Measurements from ENCODE around the gene SERPINA4. TPM values are rescaled to one million over a fixed set of nuclear protein-coding genes. Genes with fewer than 3 reads are reported as not detected.

Gene SERPINA4
- total RNA-seq, 6 donors from 2014 or later: 0.13 TPM; not detected in 5

DNA sequence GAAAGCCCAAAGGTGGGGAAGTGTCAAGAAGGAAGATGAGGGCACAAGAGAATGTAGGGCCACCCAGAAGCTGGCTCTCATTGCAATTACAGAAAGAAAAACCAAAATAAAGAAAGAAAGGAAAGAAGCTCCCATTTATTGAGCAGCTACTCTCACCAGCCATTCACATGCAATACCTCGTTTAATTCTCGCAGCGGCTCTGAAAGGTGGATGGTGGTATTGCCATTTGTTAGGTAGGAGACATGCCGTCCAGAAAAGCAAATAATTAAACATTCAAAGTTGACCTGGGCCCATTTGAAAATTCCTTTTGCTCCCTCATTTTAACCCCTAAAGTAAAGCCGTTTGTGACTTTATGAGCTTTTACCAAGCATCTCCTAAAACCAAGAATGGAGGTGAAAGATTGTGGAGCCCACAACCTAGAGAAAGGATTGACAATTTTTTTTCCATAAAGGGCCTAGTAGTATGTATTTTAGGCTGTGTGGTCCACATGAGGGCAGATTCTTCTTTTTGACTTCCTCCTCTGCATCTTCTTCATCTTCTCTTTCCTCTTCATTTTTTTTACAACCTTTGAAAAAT is 56.2 kb downstream of the SERPINA4 start:
- no peaks in the 10 kb centered on the region for H3K27me3 ChIP-seq
- TF ChIP-seq EP300 (IDR thresholded peaks at IDR 0.05) (no peak), POLR2AphosphoS5 (IDR thresholded peaks at IDR 0.05) (no peak), POLR2A (IDR thresholded peaks at IDR 0.05) (no peak)
- TF ChIP-seq, protein P1, sequence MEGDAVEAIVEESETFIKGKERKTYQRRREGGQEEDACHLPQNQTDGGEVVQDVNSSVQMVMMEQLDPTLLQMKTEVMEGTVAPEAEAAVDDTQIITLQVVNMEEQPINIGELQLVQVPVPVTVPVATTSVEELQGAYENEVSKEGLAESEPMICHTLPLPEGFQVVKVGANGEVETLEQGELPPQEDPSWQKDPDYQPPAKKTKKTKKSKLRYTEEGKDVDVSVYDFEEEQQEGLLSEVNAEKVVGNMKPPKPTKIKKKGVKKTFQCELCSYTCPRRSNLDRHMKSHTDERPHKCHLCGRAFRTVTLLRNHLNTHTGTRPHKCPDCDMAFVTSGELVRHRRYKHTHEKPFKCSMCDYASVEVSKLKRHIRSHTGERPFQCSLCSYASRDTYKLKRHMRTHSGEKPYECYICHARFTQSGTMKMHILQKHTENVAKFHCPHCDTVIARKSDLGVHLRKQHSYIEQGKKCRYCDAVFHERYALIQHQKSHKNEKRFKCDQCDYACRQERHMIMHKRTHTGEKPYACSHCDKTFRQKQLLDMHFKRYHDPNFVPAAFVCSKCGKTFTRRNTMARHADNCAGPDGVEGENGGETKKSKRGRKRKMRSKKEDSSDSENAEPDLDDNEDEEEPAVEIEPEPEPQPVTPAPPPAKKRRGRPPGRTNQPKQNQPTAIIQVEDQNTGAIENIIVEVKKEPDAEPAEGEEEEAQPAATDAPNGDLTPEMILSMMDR (IDR thresholded peaks at IDR 0.05): no peak
- peaks cover 0 to 26% (median 20%) of the 10 kb centered on the region in 4 donors for H3K9me3 ChIP-seq
- no peak overlapping the region for H3K4me3 ChIP-seq
- no peak overlapping the region for H3K27ac ChIP-seq
- no peaks in the 10 kb centered on the region for H3K4me1 ChIP-seq
- WGBS, 2 donors: 81 to 82% methylated on average over 5 of the region's 5 CpGs
- ATAC-seq (ENCODE audit: low FRiP score in 2 of 2) (no peak), DNase-seq (no peak)
- H3K36me3 ChIP-seq: no peaks in the 10 kb centered on the region

DNA sequence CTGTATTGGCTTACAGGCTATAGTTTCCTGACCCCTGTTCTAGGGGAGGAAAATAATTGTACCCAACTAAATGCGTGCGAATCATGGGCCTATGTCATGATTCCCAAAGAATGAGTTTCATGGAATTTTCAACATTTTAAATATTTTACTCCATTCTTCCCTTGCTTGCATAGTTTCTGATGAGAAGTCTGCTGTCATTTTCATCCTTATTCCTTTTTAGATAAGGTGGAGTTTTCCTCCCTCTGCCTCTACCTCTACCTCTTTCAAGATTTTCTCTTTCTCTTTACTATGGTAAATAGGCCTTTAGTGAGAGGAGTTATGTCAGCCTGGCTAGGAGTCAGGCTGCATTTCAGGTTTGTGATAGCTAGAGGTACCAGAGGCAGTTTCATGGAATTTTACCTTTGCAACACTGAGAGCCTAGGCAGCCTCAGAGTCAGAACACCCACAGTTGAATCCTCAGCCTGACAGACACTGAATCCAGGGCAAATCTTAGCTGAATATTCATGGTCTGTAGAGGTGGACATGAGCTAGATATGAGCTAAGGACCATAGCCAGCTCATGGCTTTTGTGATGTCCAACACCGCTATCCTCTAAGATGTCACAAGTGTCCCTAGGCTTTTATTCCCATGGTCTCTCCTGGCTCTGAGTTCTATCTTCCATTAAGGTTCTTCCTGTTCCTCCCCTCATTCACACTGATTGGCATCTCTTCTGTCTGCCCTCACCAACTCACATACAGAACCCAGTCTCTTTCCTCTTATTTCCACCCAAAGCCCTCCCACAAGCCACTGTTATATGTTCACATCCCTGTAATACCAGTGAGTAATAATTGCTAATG is 57.0 kb downstream of the SERPINA4 start:
- no peaks in the 10 kb centered on the region for H3K27me3 ChIP-seq
- H3K9me3 ChIP-seq: peaks cover 0 to 26% (median 20%) of the 10 kb centered on the region in 4 donors
- 95 to 96% methylated on average over 3 of the region's 3 CpGs for WGBS, 2 donors
- ATAC-seq (ENCODE audit: low FRiP score in 2 of 2) (no peak), DNase-seq (no peak)
- no peaks in the 10 kb centered on the region for H3K4me1 ChIP-seq
- no peak overlapping the region for H3K27ac ChIP-seq
- peaks cover 0 to 5% (median 0%) of the 10 kb centered on the region in 4 donors for H3K36me3 ChIP-seq
- H3K4me3 ChIP-seq: no peak overlapping the region
- no peak for TF ChIP-seq POLR2AphosphoS5 (IDR thresholded peaks at IDR 0.05)
- no peak for TF ChIP-seq POLR2A (IDR thresholded peaks at IDR 0.05)
- TF ChIP-seq, protein P1 (IDR thresholded peaks at IDR 0.05): no peak
- TF ChIP-seq EP300 (IDR thresholded peaks at IDR 0.05): no peak

DNA sequence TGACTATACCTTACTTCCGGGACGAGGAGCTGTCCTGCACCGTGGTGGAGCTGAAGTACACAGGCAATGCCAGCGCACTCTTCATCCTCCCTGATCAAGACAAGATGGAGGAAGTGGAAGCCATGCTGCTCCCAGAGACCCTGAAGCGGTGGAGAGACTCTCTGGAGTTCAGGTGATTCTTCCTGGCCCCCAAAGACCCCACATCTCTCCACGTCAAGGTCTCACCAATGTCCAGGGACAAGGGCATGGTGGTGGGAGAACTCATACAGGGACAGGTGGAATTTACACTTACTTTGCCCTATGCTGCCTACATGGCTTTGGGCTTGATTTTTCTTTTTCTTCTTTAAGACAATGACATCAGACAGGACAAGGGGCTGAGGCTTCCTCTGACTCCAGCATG is 58.1 kb downstream of the SERPINA4 start:
- DNase-seq: no peak
- TF ChIP-seq EP300 (IDR thresholded peaks at IDR 0.05) (no peak), POLR2A (IDR thresholded peaks at IDR 0.05) (no peak), POLR2AphosphoS5 (IDR thresholded peaks at IDR 0.05) (no peak)
- TF ChIP-seq, protein P1 (IDR thresholded peaks at IDR 0.05): no peak
- no peaks in the 10 kb centered on the region for H3K4me1 ChIP-seq
- H3K27ac ChIP-seq: no peak overlapping the region
- peaks cover 0 to 26% (median 20%) of the 10 kb centered on the region in 4 donors for H3K9me3 ChIP-seq
- no peak overlapping the region for H3K4me3 ChIP-seq
- peaks cover 0 to 5% (median 0%) of the 10 kb centered on the region in 4 donors for H3K36me3 ChIP-seq
- 91% methylated on average over 6 of the region's 6 CpGs; no CpG with 5 or more reads in 1 of the 2 donors for WGBS, 2 donors
- no peak for ATAC-seq (ENCODE audit: low FRiP score in 2 of 2)
- H3K27me3 ChIP-seq: no peaks in the 10 kb centered on the region

Other genes starting within 250 kb of the SERPINA4 start
- under 1 TPM in 3 of 6 donors, not detected in 3; 0.46 to 0.51 (median 0.49) TPM for gene SERPINA6, start 238.1 kb upstream of the SERPINA4 start, total RNA-seq
- gene SERPINA2, start 194.7 kb upstream of the SERPINA4 start, total RNA-seq: not detected
- 1,000 to 10,000 TPM in 1 of 6 donors, 100 to 1,000 TPM in 5; 205 to 1,050 (median 637) TPM for gene SERPINA1, start 172.8 kb upstream of the SERPINA4 start, total RNA-seq
- not detected for gene SERPINA11, start 108.6 kb upstream of the SERPINA4 start, total RNA-seq
- gene SERPINA9, start 85.2 kb upstream of the SERPINA4 start, total RNA-seq: under 1 TPM in 1 of 6 donors, not detected in 5; 0.14 TPM
- not detected for gene SERPINA12, start 52.0 kb upstream of the SERPINA4 start, total RNA-seq
- gene SERPINA5, start 20.0 kb downstream of the SERPINA4 start, total RNA-seq: 1 to 10 TPM in 3 of 6 donors, not detected in 3; 1.2 to 2.5 (median 1.5) TPM
- gene SERPINA3, start 50.9 kb downstream of the SERPINA4 start, total RNA-seq: 100 to 1,000 TPM in 1 of 6 donors, 10 to 100 TPM in 5; 32.5 to 111 (median 55.4) TPM
- under 1 TPM in 1 of 6 donors, not detected in 5; 0.47 TPM for gene GSC, start 208.7 kb downstream of the SERPINA4 start, total RNA-seq